Activated CD8-positive, alpha-beta T cell treated with anti-CD3 and anti-CD28 coated beads for 36 hours (primary cell): ENCODE results near the gene TCF7L1. TPM values are rescaled to one million over a fixed set of nuclear protein-coding genes. Genes with fewer than 3 reads are reported as not detected.

Experiments
- ATAC-seq: fragments of 200-7000 bp; cut with Tn5 transposase; one replicate; pipeline ENCODE4 v1.10.0; 2021; ENCODE audit warnings: mild to moderate bottlenecking, moderate library complexity
- CTCF ChIA-PET: fragments of 350-600 bp; sonication (Branson Sonifier 250); formaldehyde crosslinking; loops from one replicate; lab custom pipeline; 2021; ENCODE audit warnings: antibody characterized with exemption; lab: Charles Lee
- POLR2A ChIA-PET: fragments of 350-600 bp; sonication (Branson Sonifier 250); formaldehyde crosslinking; loops from one replicate; lab custom pipeline; 2021; ENCODE audit warnings: antibody characterized with exemption; lab: Charles Lee
- DNase-seq: peaks from one replicate; pipeline ENCODE4 v3.0.0-alpha.2; 2020
- H3K27ac Mint-ChIP-seq: one replicate; pipeline ENCODE4 v1.8.0; 2021; ENCODE audit warnings: mild to moderate bottlenecking, mixed read lengths
- H3K27me3 Mint-ChIP-seq: one replicate; pipeline ENCODE4 v1.8.0; 2021; ENCODE audit warnings: mixed read lengths
- H3K36me3 Mint-ChIP-seq: one replicate; pipeline ENCODE4 v1.8.0; 2021; ENCODE audit warnings: low read depth, mixed read lengths
- H3K4me1 Mint-ChIP-seq: one replicate; pipeline ENCODE4 v1.8.0; 2021; ENCODE audit warnings: low read depth, mixed read lengths
- H3K4me3 Mint-ChIP-seq: one replicate; pipeline ENCODE4 v1.8.0; 2021; ENCODE audit warnings: mild to moderate bottlenecking, moderate library complexity, mixed read lengths
- H3K9me3 Mint-ChIP-seq: one replicate; pipeline ENCODE4 v1.8.0; 2021; ENCODE audit warnings: mixed read lengths
- CTCF ChIP-seq: fragments of 200-600 bp; IDR thresholded peaks from one replicate; pipeline ENCODE4 v1.8.0; 2022; ENCODE audit warnings: antibody characterized with exemption, mild to moderate bottlenecking
- intact Hi-C: fragments of 100-400 bp; cut with micrococcal nuclease; formaldehyde crosslinking; loops from one replicate; pipeline ENCODE4 v1.10.0; 2022
- total RNA-seq, 2 experiments: library from RNA; stranded (reverse); gene quantifications; one replicate each; pipeline ENCODE4 v1.2.3, GENCODE V29; 2021

The TCF7L1 gene
- total RNA-seq, 2 experiments from 2014 or later, result not detected

DNA sequence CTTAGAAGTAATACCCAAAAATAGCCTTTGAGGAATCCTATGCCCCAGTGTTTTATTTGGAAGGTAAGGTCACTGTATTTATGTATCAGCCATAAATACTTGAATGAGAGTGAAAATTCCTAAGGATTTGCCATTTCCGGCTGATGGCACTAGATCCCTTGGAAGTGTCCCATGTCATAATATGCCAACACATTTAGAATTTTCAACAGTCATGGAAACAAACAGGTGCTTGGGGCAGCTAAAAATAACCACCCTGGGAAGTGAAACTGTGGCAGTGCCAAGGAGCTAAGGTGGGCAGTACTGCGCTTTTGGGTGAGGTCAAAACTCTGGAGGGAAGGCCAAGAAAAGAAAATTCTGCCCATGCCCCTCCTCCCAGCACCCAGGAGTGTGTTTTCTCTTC is 80.2 kb downstream of the TCF7L1 start:
- no peak for DNase-seq
- Mint-ChIP-seq H3K4me1 (no peaks in the 10 kb centered on the region), H3K27me3 (peaks cover 25% of the 10 kb centered on the region), H3K27ac (no peak overlapping the region), H3K4me3 (no peak overlapping the region), H3K9me3 (no peaks in the 10 kb centered on the region), H3K36me3 (no peaks in the 10 kb centered on the region)
- ChIA-PET CTCF (no interaction called here), POLR2A (no interaction called here)
- ATAC-seq, result no peak
- TF ChIP-seq CTCF, result no peak
- intact Hi-C loops, result no loop called here

DNA sequence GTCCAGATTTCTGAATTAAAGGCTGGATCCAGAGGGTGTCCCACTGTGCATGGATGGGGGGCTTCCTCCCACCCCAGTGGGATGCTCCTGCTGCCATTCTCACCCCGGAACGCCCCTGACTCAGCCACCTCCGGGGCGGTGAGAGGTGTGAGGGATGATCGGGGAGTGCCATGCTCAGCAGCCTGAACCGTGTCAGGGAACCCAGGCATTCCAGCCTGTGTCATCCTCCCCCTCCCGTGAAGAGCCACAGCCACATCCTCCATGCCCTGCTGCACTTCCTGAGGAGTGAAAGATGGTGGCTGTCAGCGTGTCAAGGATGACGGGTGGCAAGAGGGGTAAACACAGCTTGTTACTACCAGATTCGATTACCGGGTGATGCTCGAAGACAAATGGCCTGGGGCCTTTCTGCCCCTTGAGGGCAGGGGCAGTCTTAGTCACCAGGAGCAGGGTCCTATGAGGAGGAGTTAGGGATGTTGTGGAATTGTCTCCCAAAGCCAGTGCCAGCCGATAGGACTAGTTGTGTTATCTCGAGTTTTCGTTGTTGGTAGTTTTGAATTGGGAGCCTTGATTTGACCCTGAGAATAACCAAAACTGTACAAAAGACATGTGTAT is 80.8 kb downstream of the TCF7L1 start:
- no peak overlapping the region for H3K27ac Mint-ChIP-seq
- H3K4me3 Mint-ChIP-seq, result no peak overlapping the region
- ATAC-seq (no peak), DNase-seq (no peak)
- intact Hi-C loops, result no loop called here
- peaks cover 25% of the 10 kb centered on the region for H3K27me3 Mint-ChIP-seq
- ChIA-PET POLR2A (no interaction called here), CTCF (no interaction called here)
- TF ChIP-seq CTCF, result no peak
- H3K4me1 Mint-ChIP-seq, result no peaks in the 10 kb centered on the region
- H3K36me3 Mint-ChIP-seq, result no peaks in the 10 kb centered on the region
- no peaks in the 10 kb centered on the region for H3K9me3 Mint-ChIP-seq

DNA sequence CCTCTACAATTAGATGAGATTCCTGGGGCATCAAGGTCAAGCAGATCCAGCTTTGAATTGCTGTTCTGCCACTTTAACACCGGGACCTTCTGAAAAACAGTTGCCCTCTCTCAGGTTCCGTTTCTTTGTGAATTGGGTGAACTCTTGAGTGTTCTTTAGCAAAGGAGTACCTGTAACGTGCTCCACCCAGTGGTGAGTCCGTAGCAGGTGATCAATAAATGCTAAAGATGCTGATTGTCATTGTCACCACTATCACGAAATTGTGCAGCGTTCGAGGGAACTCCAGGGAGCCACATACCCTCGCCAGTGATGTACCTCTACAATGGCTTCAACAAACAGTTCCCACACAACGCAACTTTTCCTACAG is 81.9 kb downstream of the TCF7L1 start:
- ATAC-seq, result no peak
- intact Hi-C loops, result no loop called here
- no peaks in the 10 kb centered on the region for H3K9me3 Mint-ChIP-seq
- no peaks in the 10 kb centered on the region for H3K4me1 Mint-ChIP-seq
- no peak overlapping the region for H3K4me3 Mint-ChIP-seq
- no peak for DNase-seq
- CTCF ChIA-PET, result interaction anchor here (1.5 kb wide), 1 partner anchor 11 kb away, joined by 4 read pairs; no protein-coding TSS in a partner anchor
- POLR2A ChIA-PET, result no interaction called here
- H3K27ac Mint-ChIP-seq, result no peak overlapping the region
- TF ChIP-seq CTCF, result no peak
- peaks cover 27% of the 10 kb centered on the region for H3K27me3 Mint-ChIP-seq
- no peaks in the 10 kb centered on the region for H3K36me3 Mint-ChIP-seq

GRCh38 chr2:85215448-85216401 is 82.5 kb downstream of the TCF7L1 start:
- Mint-ChIP-seq H3K4me1 (no peaks in the 10 kb centered on the region), H3K27me3 (peaks cover 26% of the 10 kb centered on the region), H3K4me3 (no peak overlapping the region), H3K36me3 (no peaks in the 10 kb centered on the region), H3K27ac (no peak overlapping the region), H3K9me3 (no peaks in the 10 kb centered on the region)
- intact Hi-C loops, result no loop called here
- no peak for DNase-seq
- POLR2A ChIA-PET, result no interaction called here
- no peak for TF ChIP-seq CTCF
- ATAC-seq, result no peak
- CTCF ChIA-PET, result interaction anchor here (1.5 kb wide), 1 partner anchor 11 kb away, joined by 4 read pairs; no protein-coding TSS in a partner anchor

GRCh38 chr2:85216927-85217326 is 83.7 kb downstream of the TCF7L1 start:
- H3K36me3 Mint-ChIP-seq, result no peaks in the 10 kb centered on the region
- ChIA-PET POLR2A (no interaction called here), CTCF (no interaction called here)
- no peaks in the 10 kb centered on the region for H3K9me3 Mint-ChIP-seq
- H3K4me1 Mint-ChIP-seq, result no peaks in the 10 kb centered on the region
- no peak overlapping the region for H3K4me3 Mint-ChIP-seq
- no peak for ATAC-seq
- no peak for TF ChIP-seq CTCF
- DNase-seq, result no peak
- intact Hi-C loops, result no loop called here
- H3K27me3 Mint-ChIP-seq, result peaks cover 28% of the 10 kb centered on the region
- H3K27ac Mint-ChIP-seq, result no peak overlapping the region
